Activated gamma-delta T cell (primary cell): ENCODE measurements around the gene ARFGAP2.

Experiments used
- DNase-seq: peaks from one replicate; lab custom pipeline; 2025; lab: John Stamatoyannopoulos, UW

ARFGAP2 gene

DNA sequence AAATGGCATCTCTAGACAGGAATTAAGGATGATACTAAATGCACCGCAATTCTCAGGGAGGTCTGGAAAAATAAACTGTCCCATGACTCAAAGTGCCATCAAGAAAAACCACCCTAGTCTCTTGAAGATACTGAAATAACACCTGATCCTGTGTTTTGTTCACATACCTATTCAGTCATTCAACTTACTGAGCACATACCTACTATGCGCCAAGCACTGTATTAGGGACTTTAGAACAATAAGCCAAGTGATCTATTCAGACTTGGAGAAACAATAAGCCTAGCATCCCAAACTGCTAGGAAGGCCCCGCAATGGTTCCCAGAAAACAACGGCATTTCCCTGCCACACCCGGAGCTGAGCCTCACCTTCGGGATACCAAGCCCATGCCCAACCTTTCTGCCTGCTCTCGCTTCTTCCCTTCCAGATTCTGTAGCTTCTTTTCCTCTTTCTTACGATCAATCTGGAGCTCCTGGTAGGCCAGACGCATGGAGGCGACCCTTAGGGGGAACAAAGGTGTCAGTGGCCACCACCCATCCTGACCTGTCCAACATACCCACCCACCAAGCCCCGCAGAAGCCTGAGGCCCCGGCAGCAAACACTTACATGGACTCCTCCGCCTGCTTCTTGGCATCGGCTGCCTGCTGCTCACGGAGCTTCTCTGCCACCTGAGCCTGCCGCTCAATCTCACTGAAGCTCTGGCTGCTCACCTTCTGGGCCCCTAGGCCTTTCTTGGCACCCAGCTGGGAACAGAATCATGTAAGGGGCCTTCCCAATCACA is 5.4 kb downstream of the ARFGAP2 start:
- DNase-seq, result no peak

- no peak for DNase-seq
Measured at GRCh38 chr11:47166368-47166767, 10.3 kb downstream of the ARFGAP2 start.

- no peak for DNase-seq
Measured at GRCh38 chr11:47165253-47165840, 11.3 kb downstream of the ARFGAP2 start.

DNA sequence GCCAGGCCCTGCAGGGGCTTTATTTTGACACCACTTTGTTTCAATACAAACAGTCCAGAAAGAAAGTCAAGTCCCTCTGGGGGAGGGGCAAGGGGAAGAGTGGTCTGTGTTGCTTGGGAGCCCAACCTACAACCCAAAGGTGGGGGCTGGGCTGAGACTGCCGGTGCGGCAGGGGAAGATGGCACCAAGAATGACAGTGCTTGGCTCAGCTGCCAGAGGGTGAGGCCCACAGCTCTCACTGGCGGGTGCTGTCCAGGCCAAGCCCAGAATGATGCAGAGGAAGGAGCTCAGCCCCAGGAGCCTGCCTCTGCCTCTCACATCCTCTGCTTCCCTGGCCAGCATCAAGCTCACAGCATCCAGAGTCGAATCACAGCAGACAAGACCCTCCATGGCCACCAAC is 12.4 kb downstream of the ARFGAP2 start:
- DNase-seq, result no peak

DNA sequence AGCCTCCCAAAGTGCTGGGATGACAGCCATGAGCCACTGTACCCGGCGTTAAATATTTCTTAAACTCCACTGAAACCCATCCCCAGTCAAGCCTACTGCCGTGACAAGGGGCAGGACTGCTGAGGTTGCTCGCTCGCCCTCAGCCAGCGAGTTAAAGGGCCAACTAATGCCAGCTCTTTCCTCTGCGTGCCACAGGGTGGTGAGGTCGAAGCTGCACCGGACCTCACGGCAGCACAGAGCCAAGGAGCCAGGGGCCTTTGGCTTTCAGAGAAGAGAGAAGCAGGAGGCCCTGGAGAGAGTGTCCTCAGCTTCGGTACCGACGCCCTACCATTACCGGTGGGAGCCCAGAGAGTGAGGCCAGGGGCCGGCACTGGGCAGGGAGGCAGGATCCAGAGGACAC is 12.8 kb downstream of the ARFGAP2 start:
- no peak for DNase-seq

GRCh38 chr11:47163193-47163592 is 13.5 kb downstream of the ARFGAP2 start:
- no peak for DNase-seq

- no peak for DNase-seq
Measured at GRCh38 chr11:47162426-47162825, 14.3 kb downstream of the ARFGAP2 start.

GRCh38 chr11:47161890-47162289 is 14.8 kb downstream of the ARFGAP2 start:
- DNase-seq, result no peak

GRCh38 chr11:47161134-47161854 is 15.4 kb downstream of the ARFGAP2 start:
- DNase-seq, result no peak

DNA sequence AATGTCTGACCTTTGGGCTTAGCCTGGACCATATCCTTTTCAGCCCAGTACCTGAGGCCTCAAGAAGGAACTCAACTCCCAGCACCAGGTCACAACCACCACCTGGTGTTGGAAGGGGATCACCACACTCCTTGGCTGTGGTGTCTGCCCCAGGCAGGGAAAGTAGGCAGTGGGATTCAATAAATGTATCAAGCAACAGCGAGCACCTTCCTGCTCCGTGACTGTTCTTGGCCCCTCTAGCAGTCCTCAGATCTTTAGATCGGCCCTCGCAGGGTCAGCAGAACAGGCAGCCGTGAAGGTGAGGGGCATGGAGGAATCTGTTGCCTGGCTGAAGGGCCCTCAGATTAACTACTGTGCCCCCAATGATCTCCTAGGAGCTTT is 15.9 kb downstream of the ARFGAP2 start:
- no peak for DNase-seq

DNA sequence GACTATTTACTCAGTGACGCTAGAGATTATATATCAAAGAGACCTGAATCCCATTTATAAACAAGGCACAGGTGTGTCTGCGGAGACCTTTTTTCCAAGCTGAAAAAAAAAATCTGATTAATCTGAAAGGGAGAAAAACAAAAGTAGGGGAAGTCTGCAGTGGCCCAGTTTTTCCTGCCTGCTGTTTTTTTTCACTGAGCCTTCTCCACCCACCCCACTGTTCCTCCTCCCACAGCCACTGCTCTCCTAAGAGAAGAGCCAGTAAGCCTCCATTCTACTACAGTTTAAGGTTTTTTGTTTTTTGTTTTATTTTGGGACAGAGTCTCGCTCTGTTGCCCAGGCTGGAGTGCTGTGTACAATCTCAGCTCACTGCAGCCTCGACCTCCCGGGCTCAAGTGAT is 18.4 kb downstream of the ARFGAP2 start:
- DNase-seq, result no peak

- DNase-seq, result no peak
Measured at GRCh38 chr11:47157805-47158204, 18.9 kb downstream of the ARFGAP2 start.

- DNase-seq, result no peak
Measured at GRCh38 chr11:47156951-47157350, 19.7 kb downstream of the ARFGAP2 start.

DNA sequence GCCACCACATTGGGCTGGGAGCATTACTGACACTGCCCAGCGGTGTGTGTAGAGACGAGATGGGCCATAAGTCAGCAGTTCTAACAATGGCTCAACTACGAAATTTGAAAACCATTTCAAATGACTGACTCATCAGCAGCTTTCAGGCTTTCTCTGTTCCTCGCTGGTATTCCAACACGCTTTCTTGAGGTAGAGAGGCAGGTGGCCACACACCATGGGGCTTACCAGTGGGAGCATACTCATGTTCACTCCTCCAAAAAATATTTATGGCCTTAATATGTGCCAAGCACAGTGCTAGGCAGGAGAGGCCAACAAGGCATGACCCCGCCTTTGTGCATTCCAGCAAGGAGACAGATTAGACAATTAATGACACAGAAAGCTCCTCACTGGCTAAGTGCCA is 20.3 kb downstream of the ARFGAP2 start:
- DNase-seq, result no peak

GRCh38 chr11:47155879-47156278 is 20.8 kb downstream of the ARFGAP2 start:
- no peak for DNase-seq

- no peak for DNase-seq
Measured at GRCh38 chr11:47154616-47155570, 21.8 kb downstream of the ARFGAP2 start.

DNA sequence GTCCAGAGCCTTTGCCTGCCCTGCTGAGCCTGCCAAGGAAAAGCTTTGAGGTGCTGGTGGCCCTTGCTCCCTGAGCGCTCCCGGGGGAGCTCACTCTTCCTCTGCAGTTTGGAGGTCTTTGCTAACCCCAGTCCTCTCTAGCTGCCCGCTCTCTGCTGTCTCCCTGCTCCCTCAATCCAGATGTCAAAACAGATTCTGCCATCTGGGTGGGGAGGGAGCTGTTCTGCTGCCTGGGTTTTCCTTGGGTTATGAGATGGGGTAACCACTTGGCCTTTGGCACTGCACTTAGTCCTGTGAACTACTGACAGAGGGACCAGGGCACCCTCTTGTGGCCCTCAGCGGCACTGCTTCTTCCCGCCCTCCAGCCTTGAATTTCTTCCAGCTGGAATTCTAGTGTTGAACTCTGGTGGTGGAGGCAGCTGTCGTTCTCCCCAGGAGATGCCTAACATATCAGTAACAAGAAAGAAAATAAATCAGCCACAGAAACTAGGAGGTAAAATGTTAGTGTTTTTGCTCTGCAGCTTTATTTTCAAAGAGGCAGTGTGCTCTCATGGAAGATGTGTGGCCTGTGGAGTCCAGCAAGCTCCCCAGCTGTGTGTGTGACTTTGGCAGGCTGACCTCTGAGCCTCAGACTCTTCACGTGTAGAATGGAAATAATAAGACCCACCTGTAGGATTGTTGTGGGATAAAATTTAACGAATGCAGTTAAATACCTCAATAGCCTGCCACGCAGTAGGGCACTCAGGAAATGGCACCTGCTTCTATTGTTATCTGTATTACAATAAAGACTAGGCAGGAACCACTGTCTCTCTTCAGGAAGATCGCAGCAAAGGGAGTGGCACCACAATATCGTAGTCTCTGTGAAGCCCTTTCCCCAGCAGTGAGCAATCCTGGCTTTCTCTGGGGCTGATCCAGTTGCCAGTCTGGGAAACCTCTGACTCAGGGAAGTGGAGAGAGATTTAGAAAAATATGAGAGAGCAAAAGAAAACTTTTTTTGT is 23.4 kb downstream of the ARFGAP2 start:
- no peak for DNase-seq

- no peak for DNase-seq
Measured at GRCh38 chr11:47152126-47152952, 24.3 kb downstream of the ARFGAP2 start.

- DNase-seq, result no peak
Measured at GRCh38 chr11:47149782-47150181, 26.9 kb downstream of the ARFGAP2 start.
